ENCODE results near the gene STN1.

STN1 gene

DNA sequence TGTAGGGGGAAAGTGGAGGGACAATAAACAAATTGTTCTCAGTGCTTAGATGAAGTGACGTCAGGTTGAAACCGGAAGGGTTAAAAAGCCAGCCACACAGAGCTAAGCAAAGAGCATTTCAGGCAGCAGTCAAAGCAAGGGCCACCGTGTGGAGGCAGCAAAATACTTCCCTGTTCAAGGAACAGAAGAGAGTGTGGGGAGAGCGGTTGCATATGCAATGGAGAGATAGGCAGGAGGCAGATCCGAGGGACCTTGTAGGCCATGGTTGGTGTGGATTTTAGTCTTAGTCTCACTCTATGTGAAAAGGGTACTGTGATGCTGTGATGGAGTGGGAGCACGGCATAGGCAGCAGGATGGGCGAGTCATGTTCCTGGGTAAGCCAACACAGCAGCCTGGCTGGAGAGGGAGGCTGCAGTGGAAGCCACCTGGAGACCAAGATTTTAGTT is 3.8 kb upstream of the STN1 start:
- DNase-seq (ENCODE audit: extremely low read depth, low read depth): no peak
- TF ChIP-seq, protein P1, sequence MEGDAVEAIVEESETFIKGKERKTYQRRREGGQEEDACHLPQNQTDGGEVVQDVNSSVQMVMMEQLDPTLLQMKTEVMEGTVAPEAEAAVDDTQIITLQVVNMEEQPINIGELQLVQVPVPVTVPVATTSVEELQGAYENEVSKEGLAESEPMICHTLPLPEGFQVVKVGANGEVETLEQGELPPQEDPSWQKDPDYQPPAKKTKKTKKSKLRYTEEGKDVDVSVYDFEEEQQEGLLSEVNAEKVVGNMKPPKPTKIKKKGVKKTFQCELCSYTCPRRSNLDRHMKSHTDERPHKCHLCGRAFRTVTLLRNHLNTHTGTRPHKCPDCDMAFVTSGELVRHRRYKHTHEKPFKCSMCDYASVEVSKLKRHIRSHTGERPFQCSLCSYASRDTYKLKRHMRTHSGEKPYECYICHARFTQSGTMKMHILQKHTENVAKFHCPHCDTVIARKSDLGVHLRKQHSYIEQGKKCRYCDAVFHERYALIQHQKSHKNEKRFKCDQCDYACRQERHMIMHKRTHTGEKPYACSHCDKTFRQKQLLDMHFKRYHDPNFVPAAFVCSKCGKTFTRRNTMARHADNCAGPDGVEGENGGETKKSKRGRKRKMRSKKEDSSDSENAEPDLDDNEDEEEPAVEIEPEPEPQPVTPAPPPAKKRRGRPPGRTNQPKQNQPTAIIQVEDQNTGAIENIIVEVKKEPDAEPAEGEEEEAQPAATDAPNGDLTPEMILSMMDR (IDR thresholded peaks at IDR 0.05; ENCODE audit: low read depth, low read length): no peak

GRCh38 chr10:103921248-103921647 is 3.3 kb upstream of the STN1 start:
- TF ChIP-seq, protein P1 (IDR thresholded peaks at IDR 0.05; ENCODE audit: low read depth, low read length): no peak
- DNase-seq (ENCODE audit: extremely low read depth, low read depth): no peak

- TF ChIP-seq, protein P1 (IDR thresholded peaks at IDR 0.05; ENCODE audit: low read depth, low read length): no peak
- DNase-seq (ENCODE audit: extremely low read depth, low read depth): no peak
These were observed 1.7 kb upstream of the STN1 start for GRCh38 chr10:103919648-103920025.

GRCh38 chr10:103917302-103918052 is 507 bp downstream of the STN1 start:
- TF ChIP-seq, protein P1 (IDR thresholded peaks at IDR 0.05; ENCODE audit: low read depth, low read length): no peak
- DNase-seq (ENCODE audit: extremely low read depth, low read depth): no peak

- DNase-seq (ENCODE audit: extremely low read depth, low read depth): no peak
- TF ChIP-seq, protein P1 (IDR thresholded peaks at IDR 0.05; ENCODE audit: low read depth, low read length): no peak
These were observed 1.1 kb downstream of the STN1 start for GRCh38 chr10:103916876-103917275.

- no peak for DNase-seq (ENCODE audit: extremely low read depth, low read depth)
- TF ChIP-seq, protein P1 (IDR thresholded peaks at IDR 0.05; ENCODE audit: low read depth, low read length): no peak
These were observed 1.7 kb downstream of the STN1 start for GRCh38 chr10:103916254-103916653.

DNA sequence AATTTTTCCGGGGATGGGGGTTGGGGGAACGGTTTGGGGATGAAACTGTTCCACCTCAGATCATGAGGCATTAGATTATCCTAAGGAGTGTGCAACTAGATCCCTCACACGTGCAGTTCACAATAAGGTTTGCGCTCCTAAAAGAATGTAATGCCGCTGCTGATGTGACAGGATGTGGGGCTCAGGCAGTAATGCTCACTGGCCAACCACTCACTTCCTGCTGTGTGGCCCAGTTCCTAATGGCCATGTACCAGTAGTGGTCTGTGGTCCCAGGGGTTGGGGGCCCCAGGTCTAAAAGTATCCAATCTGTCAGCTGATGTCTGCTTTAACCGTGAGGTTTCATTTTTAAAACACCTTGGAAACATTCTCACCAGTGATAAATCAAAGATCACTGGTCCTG is 2.2 kb downstream of the STN1 start:
- DNase-seq (ENCODE audit: extremely low read depth, low read depth): no peak
- TF ChIP-seq, protein P1 (IDR thresholded peaks at IDR 0.05; ENCODE audit: low read depth, low read length): no peak
